NCI-H748 (cell line): ENCODE measurements around the gene CDK5.
"Not testable (repeated sequence)": the region's sequence is repeated elsewhere in the genome, so short reads cannot be mapped to it uniquely, and the experiment has no call there.

Experiments used
- DNase-seq: peaks from one replicate; lab custom pipeline; 2025; ENCODE audit not compliant: unreplicated experiment; lab: John Stamatoyannopoulos, UW

Gene CDK5

GRCh38 chr7:151035902-151036301 is 21.8 kb downstream of the CDK5 start:
- no peak for DNase-seq

GRCh38 chr7:151035026-151035717 is 22.5 kb downstream of the CDK5 start:
- DNase-seq: no peak

- DNase-seq: no peak
Observed at GRCh38 chr7:151034312-151035025, 23.2 kb downstream of the CDK5 start.

- no peak for DNase-seq
Observed at GRCh38 chr7:151033864-151034249, 23.8 kb downstream of the CDK5 start.

- DNase-seq: no peak
Observed at GRCh38 chr7:151032936-151033863, 24.5 kb downstream of the CDK5 start.

GRCh38 chr7:151031011-151031410 is 26.7 kb downstream of the CDK5 start:
- no peak for DNase-seq

- no peak for DNase-seq
Observed at GRCh38 chr7:151028948-151029501, 28.7 kb downstream of the CDK5 start.

- peak; percentile 99 for DNase-seq
Observed at GRCh38 chr7:151028131-151028947, 29.4 kb downstream of the CDK5 start, which contains the start of gene ABCB8. TSS of gene ABCB8 (plus strand) at chr7:151028450. CDS start at chr7:151028516, 66 bp downstream.

- DNase-seq: not testable (repeated sequence)
Observed at GRCh38 chr7:151027728-151028130, 30.0 kb downstream of the CDK5 start.

- DNase-seq: not testable (repeated sequence)
Observed at GRCh38 chr7:151026771-151027727, 30.6 kb downstream of the CDK5 start.

- DNase-seq: no peak
Observed at GRCh38 chr7:151025924-151026671, 31.6 kb downstream of the CDK5 start.

- no peak for DNase-seq
Observed at GRCh38 chr7:151024435-151025056, 33.2 kb downstream of the CDK5 start, which contains the start of gene ATG9B. TSS of gene ATG9B (minus strand) at chr7:151024494. CDS start at chr7:151024423, 71 bp downstream.

- no peak for DNase-seq
Observed at GRCh38 chr7:151023232-151023631, 34.5 kb downstream of the CDK5 start.

GRCh38 chr7:151020231-151020630 is 37.5 kb downstream of the CDK5 start:
- DNase-seq: no peak

GRCh38 chr7:151019130-151019447 is 38.6 kb downstream of the CDK5 start:
- DNase-seq: no peak

GRCh38 chr7:151018421-151019129 is 39.1 kb downstream of the CDK5 start:
- peak; percentile 13 for DNase-seq

GRCh38 chr7:151017953-151018420 is 39.7 kb downstream of the CDK5 start:
- peak; percentile 71 for DNase-seq
